GM10266 (cell line): ENCODE results near the gene GALNT5.

Source experiments
- DNase-seq: peaks from one replicate; pipeline ENCODE4 v3.0.0; 2012; ENCODE audit errors: extremely low spot score
- CTCF ChIP-seq: IDR thresholded peaks from 2 replicates; pipeline ENCODE4 v1.5.1; 2012; ENCODE audit warnings: mild to moderate bottlenecking, low read depth; ENCODE audit not compliant: control insufficient read depth, insufficient read depth; ENCODE audit errors: missing control alignments

GALNT5 gene

GRCh38 chr2:157318884-157319283 is 61.4 kb downstream of the GALNT5 start:
- TF ChIP-seq CTCF: no peak
- DNase-seq: no peak

GRCh38 chr2:157319795-157320194 is 62.3 kb downstream of the GALNT5 start:
- TF ChIP-seq CTCF: no peak
- DNase-seq: no peak

- no peak for DNase-seq
- no peak for TF ChIP-seq CTCF
Measured at GRCh38 chr2:157320409-157320808, 62.9 kb downstream of the GALNT5 start.

- no peak for DNase-seq
- TF ChIP-seq CTCF: no peak
Measured at GRCh38 chr2:157321466-157321865, 64.0 kb downstream of the GALNT5 start.

- no peak for TF ChIP-seq CTCF
- no peak for DNase-seq
Measured at GRCh38 chr2:157322432-157322831, 64.9 kb downstream of the GALNT5 start.

- TF ChIP-seq CTCF: no peak
- no peak for DNase-seq
Measured at GRCh38 chr2:157324331-157324843, 66.9 kb downstream of the GALNT5 start.

GRCh38 chr2:157325786-157326185 is 68.3 kb downstream of the GALNT5 start, which contains the start of gene ERMN:
ERMN (minus strand) TSS chr2:157325824; CDS start chr2:157325642, 182 bp downstream.
- no peak for DNase-seq
- no peak for TF ChIP-seq CTCF
